AG08396 (cell line): Measurements from ENCODE around the gene BCKDHB.
A peak's percentile ranks its signal among the peaks of the same experiment; 100 is the strongest.
"Not testable (repeated sequence)": the region's sequence is repeated elsewhere in the genome, so short reads cannot be mapped to it uniquely, and the experiment has no call there.

ENCODE experiments used
- DNase-seq: peaks from one replicate; pipeline ENCODE4 v3.0.0; 2012; ENCODE audit warnings: low spot score, mixed read lengths

BCKDHB gene

GRCh38 chr6:80106418-80107235, at the start of gene BCKDHB:
Gene BCKDHB, plus strand, starts transcription at chr6:80106671. Its CDS starts 23 bp downstream, at chr6:80106694.
- DNase-seq = peak; percentile 99

GRCh38 chr6:80060774-80061173, 45.7 kb upstream of the BCKDHB start:
- DNase-seq = no peak

- DNase-seq = not testable (repeated sequence)
These were observed 38.3 kb upstream of the BCKDHB start for GRCh38 chr6:80068146-80068545.

- not testable (repeated sequence) for DNase-seq
These were observed 36.0 kb upstream of the BCKDHB start for GRCh38 chr6:80070431-80070830.

GRCh38 chr6:80077067-80077466, 29.4 kb upstream of the BCKDHB start:
- no peak for DNase-seq

GRCh38 chr6:80088637-80089036, 17.8 kb upstream of the BCKDHB start:
- no peak for DNase-seq

- DNase-seq = no peak
These were observed 15.0 kb upstream of the BCKDHB start for GRCh38 chr6:80091506-80091905.

GRCh38 chr6:80094017-80094416, 12.5 kb upstream of the BCKDHB start:
- DNase-seq = peak; percentile 35

GRCh38 chr6:80095600-80095999, 10.9 kb upstream of the BCKDHB start:
- DNase-seq = no peak

- DNase-seq = no peak
These were observed 8.1 kb upstream of the BCKDHB start for GRCh38 chr6:80098392-80098791.

GRCh38 chr6:80104520-80104919, 2.0 kb upstream of the BCKDHB start:
- DNase-seq = no peak

GRCh38 chr6:80105972-80106417, 476 bp upstream of the BCKDHB start:
- no peak for DNase-seq

GRCh38 chr6:80122576-80122975, 16.1 kb downstream of the BCKDHB start:
- not testable (repeated sequence) for DNase-seq

- DNase-seq = no peak
These were observed 20.3 kb downstream of the BCKDHB start for GRCh38 chr6:80126657-80127345.

- no peak for DNase-seq
These were observed 23.0 kb downstream of the BCKDHB start for GRCh38 chr6:80129485-80129884.

GRCh38 chr6:80133020-80133419, 26.5 kb downstream of the BCKDHB start:
- DNase-seq = peak; percentile 17

- no peak for DNase-seq
These were observed 27.6 kb downstream of the BCKDHB start for GRCh38 chr6:80134065-80134464.

- no peak for DNase-seq
These were observed 36.1 kb downstream of the BCKDHB start for GRCh38 chr6:80142586-80142985.

- peak; percentile 45 for DNase-seq
These were observed 37.0 kb downstream of the BCKDHB start for GRCh38 chr6:80143419-80143937.

GRCh38 chr6:80144753-80145315, 38.4 kb downstream of the BCKDHB start:
- no peak for DNase-seq

- DNase-seq = no peak
These were observed 39.0 kb downstream of the BCKDHB start for GRCh38 chr6:80145509-80145908.

GRCh38 chr6:80145921-80146320, 39.5 kb downstream of the BCKDHB start:
- DNase-seq = no peak

GRCh38 chr6:80148220-80148619, 41.7 kb downstream of the BCKDHB start:
- DNase-seq = no peak
